Suprapubic skin (tissue), 4 donors: ENCODE results near the gene LRRC3B.

Experiments used
- CTCF ChIP-seq, 2 donors: fragments of 200-600 bp in 1 of 2; fragments of 450-650 bp in 1 of 2; sonication (generic) in 1 of 2; IDR thresholded peaks; one replicate each; pipeline ENCODE4 v1.5.1; 2016 to 2019; ENCODE audit warnings: antibody characterized with exemption in 2 of 2, mild to moderate bottlenecking in 1 of 2, moderate library complexity in 1 of 2
- EP300 ChIP-seq: sonication (generic); formaldehyde crosslinking; IDR thresholded peaks from one replicate; pipeline ENCODE4 v1.6.1; 2017; ENCODE audit warnings: antibody characterized with exemption
- POLR2A ChIP-seq, 2 donors: fragments of 450-650 bp; IDR thresholded peaks; one replicate each; pipeline ENCODE4 v1.6.1; 2017; ENCODE audit warnings: antibody characterized with exemption in 2 of 2, mild to moderate bottlenecking in 2 of 2, moderate library complexity in 2 of 2
- POLR2AphosphoS5 ChIP-seq, 3 donors: sonication (generic); formaldehyde crosslinking; IDR thresholded peaks; one replicate each; pipeline ENCODE4 v1.6.1; 2017; ENCODE audit warnings: antibody characterized with exemption in 3 of 3

GRCh38 chr3:26639339-26639738 lies 16.8 kb downstream of the LRRC3B start:
- no peak for TF ChIP-seq POLR2AphosphoS5 (IDR thresholded peaks at IDR 0.05)
- no peak for TF ChIP-seq POLR2A (IDR thresholded peaks at IDR 0.05)
- TF ChIP-seq CTCF (IDR thresholded peaks at IDR 0.05): no peak
- no peak for TF ChIP-seq EP300
